Smooth muscle cell (in vitro differentiated cells): ENCODE results near the gene SMAD9. TPM values are rescaled to one million over a fixed set of nuclear protein-coding genes. Genes with fewer than 3 reads are reported as not detected.

Source experiments
- DNase-seq: peaks from one replicate; lab custom pipeline; 2025; ENCODE audit not compliant: unreplicated experiment; lab: John Stamatoyannopoulos, UW
- H2AFZ ChIP-seq: fragments of 200-600 bp; sonication (generic); 2 replicates; pipeline ENCODE4 v1.6.0; 2016; ENCODE audit warnings: antibody characterized with exemption, low read depth, mild to moderate bottlenecking
- H3F3A ChIP-seq: fragments of 200-600 bp; sonication (generic); 2 replicates; pipeline ENCODE4 v1.6.0; 2017; ENCODE audit warnings: antibody characterized with exemption, low read depth
- H3K27ac ChIP-seq: fragments of 200-600 bp; sonication (generic); 2 replicates; pipeline ENCODE4 v1.5.1; 2016; ENCODE audit warnings: low read depth, mild to moderate bottlenecking
- H3K27me3 ChIP-seq: fragments of 200-600 bp; sonication (generic); 2 replicates; pipeline ENCODE4 v1.6.1; 2016; ENCODE audit warnings: low read depth, mild to moderate bottlenecking
- H3K36me3 ChIP-seq: fragments of 200-600 bp; sonication (generic); 2 replicates; pipeline ENCODE4 v1.5.1; 2016; ENCODE audit warnings: low read depth
- H3K4me1 ChIP-seq: fragments of 200-600 bp; sonication (generic); 2 replicates; pipeline ENCODE4 v1.5.1; 2016; ENCODE audit warnings: low read depth
- H3K4me2 ChIP-seq: fragments of 200-600 bp; sonication (generic); 2 replicates; pipeline ENCODE4 v1.6.0; 2016; ENCODE audit warnings: mild to moderate bottlenecking
- H3K4me3 ChIP-seq: fragments of 200-600 bp; sonication (generic); 2 replicates; pipeline ENCODE4 v1.5.1; 2016; ENCODE audit warnings: mild to moderate bottlenecking
- H3K79me2 ChIP-seq: fragments of 200-600 bp; sonication (generic); 2 replicates; pipeline ENCODE4 v1.6.0; 2016; ENCODE audit warnings: low read depth, mild to moderate bottlenecking
- H3K9ac ChIP-seq: fragments of 200-600 bp; sonication (generic); 2 replicates; pipeline ENCODE4 v1.6.0; 2016; ENCODE audit warnings: low read depth
- H3K9me3 ChIP-seq: fragments of 200-600 bp; sonication (generic); replicated peaks from 2 replicates; pipeline ENCODE4 v1.5.1; 2016; ENCODE audit warnings: low read depth
- H4K20me1 ChIP-seq: fragments of 200-600 bp; sonication (generic); 2 replicates; pipeline ENCODE4 v1.6.0; 2016; ENCODE audit warnings: low read depth
- CTCF ChIP-seq: fragments of 200-600 bp; sonication (generic); IDR thresholded peaks from 2 replicates; pipeline ENCODE4 v1.5.1; 2017; ENCODE audit warnings: borderline replicate concordance, mild to moderate bottlenecking, antibody characterized with exemption; ENCODE audit not compliant: insufficient read depth, poor library complexity, severe bottlenecking
- WGBS: methylation state at CpG from one replicate; pipeline ENCODE4 v1.1.7; 2016; ENCODE audit warnings: low lambda C conversion rate; 5-methylcytosine and 5-hydroxymethylcytosine counted together
- polyA plus RNA-seq: library from polyadenylated mRNA; unstranded; fragments of >200 nt; fragmentation: Nextera tagmentation; extraction: Ambion mirVana; gene quantifications from 2 replicates; pipeline ENCODE4 v1.2.1, GENCODE V29; 2016
- total RNA-seq: library from RNA; depleted of rRNA; stranded (reverse); fragments of >200 nt; gene quantifications from 2 replicates; pipeline ENCODE4 v1.2.3, GENCODE V29; 2014

The SMAD9 gene
- total and polyA plus RNA-seq, 2 experiments from 2014 or later = 6.6 to 7.1 TPM

GRCh38 chr13:36875431-36875830, 44.6 kb downstream of the SMAD9 start:
- Histone ChIP-seq H2AFZ (no peak overlapping the region), H3K4me3 (no peak overlapping the region), H4K20me1 (no peaks in the 10 kb centered on the region), H3K36me3 (no peaks in the 10 kb centered on the region), H3K9ac (no peak overlapping the region), H3K79me2 (no peaks in the 10 kb centered on the region), H3F3A (no peaks in the 10 kb centered on the region), H3K27ac (no peak overlapping the region), H3K4me1 (no peaks in the 10 kb centered on the region), H3K27me3 (no peaks in the 10 kb centered on the region), H3K4me2 (no peak overlapping the region), H3K9me3 (no peaks in the 10 kb centered on the region)
- no peak for TF ChIP-seq CTCF
- 93% methylated on average over 4 of the region's 4 CpGs for WGBS
- DNase-seq = no peak

- H3K9ac ChIP-seq = no peak overlapping the region
- H3K4me3 ChIP-seq = no peak overlapping the region
- H3F3A ChIP-seq = no peaks in the 10 kb centered on the region
- no peak for TF ChIP-seq CTCF
- no peak overlapping the region for H2AFZ ChIP-seq
- no peaks in the 10 kb centered on the region for H3K4me1 ChIP-seq
- H3K9me3 ChIP-seq = no peaks in the 10 kb centered on the region
- no peaks in the 10 kb centered on the region for H3K36me3 ChIP-seq
- H3K27ac ChIP-seq = no peak overlapping the region
- WGBS = 84% methylated on average over 10 of the region's 10 CpGs
- DNase-seq = no peak
- H3K4me2 ChIP-seq = no peak overlapping the region
- no peaks in the 10 kb centered on the region for H4K20me1 ChIP-seq
- no peaks in the 10 kb centered on the region for H3K79me2 ChIP-seq
- H3K27me3 ChIP-seq = no peaks in the 10 kb centered on the region
Measured at GRCh38 chr13:36872621-36873020, 47.4 kb downstream of the SMAD9 start.

GRCh38 chr13:36870050-36870692, 49.9 kb downstream of the SMAD9 start:
- Histone ChIP-seq H3K4me1 (no peaks in the 10 kb centered on the region), H3K9me3 (no peaks in the 10 kb centered on the region), H4K20me1 (no peaks in the 10 kb centered on the region), H3K36me3 (peaks cover 3% of the 10 kb centered on the region), H3K4me3 (no peak overlapping the region), H2AFZ (no peak overlapping the region), H3K9ac (no peak overlapping the region), H3K27ac (no peak overlapping the region), H3K4me2 (no peak overlapping the region), H3K79me2 (no peaks in the 10 kb centered on the region), H3K27me3 (no peaks in the 10 kb centered on the region), H3F3A (no peaks in the 10 kb centered on the region)
- WGBS = 92% methylated on average over 1 of the region's 1 CpG
- no peak for TF ChIP-seq CTCF
- DNase-seq = no peak

GRCh38 chr13:36866232-36866631, 53.8 kb downstream of the SMAD9 start:
- no peak overlapping the region for H3K9ac ChIP-seq
- H3K4me1 ChIP-seq = no peaks in the 10 kb centered on the region
- no peaks in the 10 kb centered on the region for H4K20me1 ChIP-seq
- no peaks in the 10 kb centered on the region for H3F3A ChIP-seq
- H3K79me2 ChIP-seq = no peaks in the 10 kb centered on the region
- H3K27me3 ChIP-seq = no peaks in the 10 kb centered on the region
- no peak overlapping the region for H3K4me2 ChIP-seq
- DNase-seq = no peak
- H3K27ac ChIP-seq = no peak overlapping the region
- no peaks in the 10 kb centered on the region for H3K9me3 ChIP-seq
- no peak overlapping the region for H3K4me3 ChIP-seq
- H2AFZ ChIP-seq = no peak overlapping the region
- peaks cover 7% of the 10 kb centered on the region for H3K36me3 ChIP-seq
- no peak for TF ChIP-seq CTCF
